BLaER1 treated with 17β-estradiol and CSF1 and Interleukin-3, amounts not matched to agents 10 nM and 100 nM (cell line): ENCODE measurements around the gene DEFB125.

Source experiments
- H3K27ac ChIP-seq, 11 experiments: shearing (Covaris generic); formaldehyde crosslinking; 2 replicates each; pipeline ENCODE4 v1.8.1; 2022
- H3K27me3 ChIP-seq, 11 experiments: shearing (Covaris generic); formaldehyde crosslinking; 2 replicates each; pipeline ENCODE4 v1.8.1; 2022
- H3K36me3 ChIP-seq, 11 experiments: shearing (Covaris generic); formaldehyde crosslinking; 2 replicates each; pipeline ENCODE4 v1.8.1; 2022
- H3K4me1 ChIP-seq, 10 experiments: shearing (Covaris generic); formaldehyde crosslinking; 2 replicates each; pipeline ENCODE4 v1.8.1; 2022
- H3K4me2 ChIP-seq, 11 experiments: shearing (Covaris generic); formaldehyde crosslinking; 2 replicates each; pipeline ENCODE4 v1.8.1; 2022
- H3K4me3 ChIP-seq, 10 experiments: shearing (Covaris generic); formaldehyde crosslinking; 2 replicates each; pipeline ENCODE4 v1.8.1; 2022
- H3K9ac ChIP-seq, 11 experiments: shearing (Covaris generic); formaldehyde crosslinking; 2 replicates each; pipeline ENCODE4 v1.8.1; 2022
- H3K9me3 ChIP-seq, 11 experiments: shearing (Covaris generic); formaldehyde crosslinking; replicated peaks in 1 of 11; 2 replicates each; pipeline ENCODE4 v1.8.1; 2022
- H4K20me1 ChIP-seq, 11 experiments: shearing (Covaris generic); formaldehyde crosslinking; 2 replicates each; pipeline ENCODE4 v1.8.1; 2022
- Cebpa-rat ChIP-seq, 11 experiments: shearing (Covaris generic); IDR thresholded peaks; 2 replicates each; pipeline ENCODE4 v1.8.1; 2022

DEFB125 gene

GRCh38 chr20:137668-138490, 50.4 kb downstream of the DEFB125 start:
- Histone ChIP-seq H3K27ac (no peak overlapping the region), H3K4me1 (no peaks in the 10 kb centered on the region), H3K9ac (no peak overlapping the region), H3K36me3 (no peaks in the 10 kb centered on the region), H4K20me1 (no peaks in the 10 kb centered on the region), H3K4me3 (no peak overlapping the region), H3K9me3 (peaks cover 9 to 19% (median 12%) of the 10 kb centered on the region in 11 experiments; a peak in 19 of 22 replicates), H3K27me3 (no peaks in the 10 kb centered on the region), H3K4me2 (no peak overlapping the region)
- TF ChIP-seq Cebpa-rat (IDR thresholded peaks at IDR 0.05) = no peak

- H3K9ac ChIP-seq = no peak within 1 kb of the TSS
- H3K27me3 ChIP-seq = no peaks in the 10 kb centered on the region; a peak in 1 of 22 replicates
These were observed 54.8 kb downstream of the DEFB125 start, which contains the start of gene DEFB126 for GRCh38 chr20:142290-142689. TSS of gene DEFB126 (plus strand) at chr20:142590. CDS start at chr20:142629, 39 bp downstream.

DNA sequence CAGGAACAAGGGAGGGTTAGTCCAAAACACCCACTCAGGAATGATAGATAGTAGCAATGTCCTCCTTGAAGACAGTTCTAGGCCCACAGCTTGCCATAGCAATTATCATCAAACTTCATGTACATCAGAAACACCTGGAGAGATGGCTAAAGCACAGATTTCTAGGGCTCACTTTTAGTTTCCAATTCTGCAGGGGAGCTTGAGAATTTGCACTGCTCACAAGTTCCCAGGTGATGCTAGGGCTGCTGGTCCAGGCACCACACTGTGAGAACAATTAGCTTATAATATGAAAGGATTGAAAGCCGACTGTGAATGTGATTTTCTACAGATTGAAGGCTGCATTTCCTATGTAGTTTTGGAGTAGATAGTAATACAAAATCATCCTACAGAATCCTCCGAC, 58.4 kb downstream of the DEFB125 start:
- Histone ChIP-seq H3K4me2 (no peak overlapping the region), H3K27me3 (no peaks in the 10 kb centered on the region; a peak in 1 of 22 replicates), H3K9ac (no peak overlapping the region), H3K4me1 (no peaks in the 10 kb centered on the region), H3K27ac (no peak overlapping the region), H3K36me3 (no peaks in the 10 kb centered on the region), H3K9me3 (no peaks in the 10 kb centered on the region), H3K4me3 (no peak overlapping the region), H4K20me1 (no peaks in the 10 kb centered on the region)
- no peak for TF ChIP-seq Cebpa-rat (IDR thresholded peaks at IDR 0.05)

More at GRCh38 chr20:142290-142689, 54.8 kb downstream of the DEFB125 start, which contains the start of gene DEFB126:
- no peak within 1 kb of the TSS for H3K27ac ChIP-seq
- no peak within 1 kb of the TSS for H3K4me2 ChIP-seq
- no peak within 1 kb of the TSS for H3K4me3 ChIP-seq
- H3K36me3 ChIP-seq = no peaks in the 10 kb centered on the region
- no peak for TF ChIP-seq Cebpa-rat (IDR thresholded peaks at IDR 0.05)
- no peaks in the 10 kb centered on the region for H3K4me1 ChIP-seq
- H3K9me3 ChIP-seq = peaks cover 6 to 11% (median 10%) of the 10 kb centered on the region in 11 experiments; a peak in 19 of 22 replicates
- no peaks in the 10 kb centered on the region for H4K20me1 ChIP-seq
